Effector memory CD8-positive, alpha-beta T cell (primary cell): ENCODE results near the gene DBNL.

Source experiments
- ATAC-seq: fragments of 150-1000 bp; cut with Tn5 transposase; replicated peaks from 2 replicates; pipeline ENCODE4 v1.10.0; 2021; ENCODE audit warnings: mild to moderate bottlenecking, moderate library complexity
- DNase-seq, 3 experiments: peaks; one replicate each; pipeline ENCODE4 v3.0.0; 2021
- H3K27ac Mint-ChIP-seq, 2 donors: one replicate each; pipeline ENCODE4 v1.8.0; 2022; ENCODE audit warnings: mild to moderate bottlenecking in 2 of 2, mixed read lengths in 2 of 2, moderate library complexity in 2 of 2
- H3K27me3 Mint-ChIP-seq, 2 donors: one replicate each; pipeline ENCODE4 v1.8.0; 2022; ENCODE audit warnings: mixed read lengths in 2 of 2
- H3K36me3 Mint-ChIP-seq: one replicate; pipeline ENCODE4 v1.8.0; 2022; ENCODE audit warnings: mild to moderate bottlenecking, moderate library complexity, mixed read lengths; ENCODE audit not compliant: insufficient read depth
- H3K4me1 Mint-ChIP-seq, 2 donors: one replicate each; pipeline ENCODE4 v1.8.0; 2022; ENCODE audit warnings: low read depth in 2 of 2, mixed read lengths in 2 of 2
- H3K4me3 Mint-ChIP-seq, 2 donors: one replicate each; pipeline ENCODE4 v1.8.0; 2022; ENCODE audit warnings: mild to moderate bottlenecking in 2 of 2, mixed read lengths in 2 of 2, moderate library complexity in 2 of 2
- H3K9me3 Mint-ChIP-seq, 2 donors: one replicate each; pipeline ENCODE4 v1.8.0; 2022; ENCODE audit warnings: mixed read lengths in 2 of 2

DBNL gene

DNA sequence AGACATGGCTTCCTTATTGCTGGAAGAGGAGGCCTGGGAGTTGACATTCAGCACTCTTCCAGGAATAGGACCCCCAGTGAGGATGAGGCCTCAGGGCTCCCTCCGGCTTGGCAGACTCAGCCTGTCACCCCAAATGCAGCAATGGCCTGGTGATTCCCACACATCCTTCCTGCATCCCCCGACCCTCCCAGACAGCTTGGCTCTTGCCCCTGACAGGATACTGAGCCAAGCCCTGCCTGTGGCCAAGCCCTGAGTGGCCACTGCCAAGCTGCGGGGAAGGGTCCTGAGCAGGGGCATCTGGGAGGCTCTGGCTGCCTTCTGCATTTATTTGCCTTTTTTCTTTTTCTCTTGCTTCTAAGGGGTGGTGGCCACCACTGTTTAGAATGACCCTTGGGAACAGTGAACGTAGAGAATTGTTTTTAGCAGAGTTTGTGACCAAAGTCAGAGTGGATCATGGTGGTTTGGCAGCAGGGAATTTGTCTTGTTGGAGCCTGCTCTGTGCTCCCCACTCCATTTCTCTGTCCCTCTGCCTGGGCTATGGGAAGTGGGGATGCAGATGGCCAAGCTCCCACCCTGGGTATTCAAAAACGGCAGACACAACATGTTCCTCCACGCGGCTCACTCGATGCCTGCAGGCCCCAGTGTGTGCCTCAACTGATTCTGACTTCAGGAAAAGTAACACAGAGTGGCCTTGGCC is 16.6 kb downstream of the DBNL start:
- H3K4me1 Mint-ChIP-seq: peaks cover 16 to 22% of the 10 kb centered on the region in 2 donors
- no peaks in the 10 kb centered on the region for H3K9me3 Mint-ChIP-seq
- no peak for DNase-seq
- ATAC-seq: no peak
- no peaks in the 10 kb centered on the region for H3K27me3 Mint-ChIP-seq
- no peak overlapping the region for H3K4me3 Mint-ChIP-seq
- peaks cover 59% of the 10 kb centered on the region for H3K36me3 Mint-ChIP-seq
- H3K27ac Mint-ChIP-seq: no peak overlapping the region

DNA sequence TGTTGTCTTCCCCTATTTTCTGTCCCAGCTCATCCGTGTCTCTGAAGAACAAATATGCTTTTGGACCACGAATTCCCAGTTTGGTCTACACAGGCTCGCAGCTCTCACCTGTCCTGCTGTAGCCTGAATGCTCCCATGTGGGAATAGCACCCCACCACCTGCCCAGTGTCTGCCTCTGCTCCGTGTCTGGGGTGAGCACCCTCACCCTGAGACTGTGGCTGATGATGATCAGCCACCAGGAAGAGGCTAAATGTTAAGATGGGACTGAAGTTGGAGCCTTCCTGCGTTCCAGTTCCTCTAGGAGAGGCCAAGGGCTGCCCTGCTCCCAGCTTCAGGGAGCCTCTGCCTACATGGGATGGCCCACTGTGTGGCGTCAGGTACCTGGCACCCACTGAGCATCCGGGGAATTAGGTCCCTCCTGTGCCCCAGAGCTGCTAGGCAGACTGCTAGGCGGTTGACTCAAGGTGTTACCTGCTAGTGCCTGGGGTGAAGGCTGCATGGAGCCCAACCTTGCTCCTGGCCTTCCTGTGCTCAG is 17.2 kb downstream of the DBNL start:
- no peak overlapping the region for H3K27ac Mint-ChIP-seq
- peaks cover 14 to 24% of the 10 kb centered on the region in 2 donors for H3K4me1 Mint-ChIP-seq
- no peak for ATAC-seq
- DNase-seq: no peak
- H3K9me3 Mint-ChIP-seq: no peaks in the 10 kb centered on the region
- H3K36me3 Mint-ChIP-seq: peaks cover 53% of the 10 kb centered on the region
- H3K27me3 Mint-ChIP-seq: no peaks in the 10 kb centered on the region
- no peak overlapping the region for H3K4me3 Mint-ChIP-seq

DNA sequence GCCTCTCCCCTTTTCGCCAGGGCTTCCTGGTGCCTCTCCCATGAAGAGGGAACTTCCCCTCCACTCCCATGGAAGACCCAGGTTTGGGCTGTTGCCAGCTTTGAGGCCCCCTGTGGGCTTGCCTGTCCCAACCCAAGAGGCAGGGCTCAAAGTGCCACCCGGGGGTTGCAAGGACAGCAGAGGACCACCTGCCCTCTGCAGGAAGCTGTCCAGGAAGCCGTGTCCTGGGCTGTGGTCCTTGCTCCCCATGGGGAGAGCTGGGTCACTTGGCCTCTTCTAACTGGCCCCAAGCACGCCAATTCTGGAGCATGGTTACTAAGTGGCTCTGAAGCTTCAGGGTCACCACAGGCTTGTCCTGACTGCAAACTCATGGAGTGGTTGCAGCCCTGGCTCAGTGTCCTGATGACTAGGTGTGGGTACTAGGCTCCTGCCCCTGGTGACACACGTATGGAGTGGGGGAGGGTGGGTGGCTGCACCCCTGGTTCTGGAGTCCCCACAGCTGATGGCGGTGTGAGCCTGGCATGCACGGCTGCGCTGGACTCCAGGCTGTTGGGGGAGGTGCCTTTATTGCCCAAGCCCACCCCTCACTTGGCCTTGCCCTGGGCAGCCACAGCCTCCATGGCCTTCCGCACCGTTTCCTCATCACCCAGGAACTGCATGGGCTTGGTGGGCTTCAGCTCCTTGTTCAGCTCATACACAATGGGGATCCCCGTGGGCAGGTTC is 17.8 kb downstream of the DBNL start:
- ATAC-seq: no peak
- DNase-seq: no peak
- no peak overlapping the region for H3K27ac Mint-ChIP-seq
- no peak overlapping the region for H3K4me3 Mint-ChIP-seq
- no peaks in the 10 kb centered on the region for H3K9me3 Mint-ChIP-seq
- peaks cover 14 to 26% of the 10 kb centered on the region in 2 donors for H3K4me1 Mint-ChIP-seq
- H3K36me3 Mint-ChIP-seq: peaks cover 51% of the 10 kb centered on the region
- H3K27me3 Mint-ChIP-seq: no peaks in the 10 kb centered on the region

DNA sequence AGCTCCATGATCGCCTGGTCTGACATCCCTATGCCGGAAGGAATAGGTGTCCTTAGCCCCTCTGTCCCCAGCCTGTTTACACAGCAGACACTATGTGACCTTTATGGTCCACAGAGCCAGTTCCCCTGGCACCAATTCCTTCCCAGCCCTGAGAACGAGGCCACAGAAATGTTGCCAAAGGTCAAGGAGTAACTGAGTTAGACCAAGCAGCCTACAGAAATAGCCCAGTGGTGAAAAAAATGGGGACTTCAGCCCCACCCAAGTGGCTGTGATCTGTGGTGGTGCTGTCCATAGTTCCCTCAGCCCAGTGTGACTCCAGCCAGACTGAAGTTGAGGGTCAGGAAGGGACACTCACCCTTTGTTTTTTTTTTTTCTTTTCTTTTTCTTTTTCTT is 18.4 kb downstream of the DBNL start:
- peak overlapping the region in 1 of 2 donors; percentile 72 for H3K27ac Mint-ChIP-seq
- no peaks in the 10 kb centered on the region for H3K27me3 Mint-ChIP-seq
- H3K4me1 Mint-ChIP-seq: peaks cover 14 to 23% of the 10 kb centered on the region in 2 donors
- H3K9me3 Mint-ChIP-seq: no peaks in the 10 kb centered on the region
- peaks cover 46% of the 10 kb centered on the region for H3K36me3 Mint-ChIP-seq
- DNase-seq (no peak), ATAC-seq (no peak)
- no peak overlapping the region for H3K4me3 Mint-ChIP-seq

DNA sequence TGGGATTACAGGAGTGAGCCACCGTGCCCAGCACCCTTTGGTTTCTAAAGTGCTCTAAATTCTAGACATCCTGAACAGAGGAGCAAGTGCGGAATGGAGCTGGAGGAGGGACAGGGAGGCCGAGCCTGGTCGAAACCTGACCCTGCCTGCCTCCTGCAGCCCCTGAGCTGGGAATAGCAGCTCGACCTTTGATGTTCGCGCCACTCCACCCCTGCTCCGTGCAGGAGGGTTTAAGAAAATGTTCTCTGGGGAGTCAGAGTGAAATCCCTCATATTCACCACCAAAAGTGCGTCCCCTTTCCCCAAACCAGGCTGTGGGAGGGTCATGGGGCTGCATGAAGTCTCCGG is 19.0 kb downstream of the DBNL start:
- Mint-ChIP-seq H3K27me3 (no peaks in the 10 kb centered on the region), H3K4me1 (peaks cover 10 to 26% of the 10 kb centered on the region in 2 donors), H3K36me3 (peaks cover 42% of the 10 kb centered on the region), H3K27ac (peak overlapping the region in 1 of 2 donors; percentile 72), H3K9me3 (no peaks in the 10 kb centered on the region), H3K4me3 (no peak overlapping the region)
- DNase-seq: no peak
- ATAC-seq: no peak

DNA sequence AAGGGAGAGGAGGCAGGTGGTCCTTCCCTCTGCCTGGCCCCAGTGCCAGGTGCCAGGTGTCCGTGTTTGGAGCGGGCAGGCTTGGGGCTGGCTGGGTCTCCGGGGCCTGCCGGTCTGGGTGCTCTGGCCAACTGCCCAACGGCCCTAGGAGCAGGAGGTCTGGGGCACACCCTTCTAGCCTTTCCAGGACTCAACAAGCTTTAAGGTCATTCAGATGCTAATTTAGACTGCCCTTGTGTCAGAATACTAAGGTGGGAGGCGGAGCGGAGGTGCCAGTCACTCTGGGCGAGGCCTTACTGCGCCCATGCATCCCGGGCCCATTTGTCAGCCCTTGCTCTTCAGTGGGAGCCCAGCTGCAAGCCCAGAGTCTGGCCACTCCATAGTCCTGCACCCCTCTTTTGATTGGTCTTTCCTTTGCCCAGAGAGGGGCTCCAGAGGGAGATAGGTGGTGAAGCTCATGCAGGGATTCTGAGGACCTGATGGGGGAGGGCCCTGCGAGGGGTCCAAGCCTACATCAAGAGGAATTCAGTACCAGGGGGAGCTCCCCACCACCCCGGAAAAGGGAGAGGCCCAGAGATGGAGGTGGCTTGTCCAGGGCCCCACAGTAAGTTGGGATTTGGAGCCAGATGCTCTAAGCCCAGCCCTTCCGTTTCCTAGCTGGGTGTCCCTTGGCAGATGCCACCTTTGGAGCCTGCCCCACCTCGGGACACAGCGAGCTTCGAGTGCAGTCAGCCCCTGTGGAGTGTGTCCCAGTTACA is 19.6 kb downstream of the DBNL start:
- no peaks in the 10 kb centered on the region for H3K9me3 Mint-ChIP-seq
- H3K27me3 Mint-ChIP-seq: no peaks in the 10 kb centered on the region
- no peak for DNase-seq
- peak overlapping the region in 1 of 2 donors; percentile 72 for H3K27ac Mint-ChIP-seq
- peaks cover 7 to 24% of the 10 kb centered on the region in 2 donors for H3K4me1 Mint-ChIP-seq
- no peak overlapping the region for H3K4me3 Mint-ChIP-seq
- peaks cover 37% of the 10 kb centered on the region for H3K36me3 Mint-ChIP-seq
- ATAC-seq: no peak

DNA sequence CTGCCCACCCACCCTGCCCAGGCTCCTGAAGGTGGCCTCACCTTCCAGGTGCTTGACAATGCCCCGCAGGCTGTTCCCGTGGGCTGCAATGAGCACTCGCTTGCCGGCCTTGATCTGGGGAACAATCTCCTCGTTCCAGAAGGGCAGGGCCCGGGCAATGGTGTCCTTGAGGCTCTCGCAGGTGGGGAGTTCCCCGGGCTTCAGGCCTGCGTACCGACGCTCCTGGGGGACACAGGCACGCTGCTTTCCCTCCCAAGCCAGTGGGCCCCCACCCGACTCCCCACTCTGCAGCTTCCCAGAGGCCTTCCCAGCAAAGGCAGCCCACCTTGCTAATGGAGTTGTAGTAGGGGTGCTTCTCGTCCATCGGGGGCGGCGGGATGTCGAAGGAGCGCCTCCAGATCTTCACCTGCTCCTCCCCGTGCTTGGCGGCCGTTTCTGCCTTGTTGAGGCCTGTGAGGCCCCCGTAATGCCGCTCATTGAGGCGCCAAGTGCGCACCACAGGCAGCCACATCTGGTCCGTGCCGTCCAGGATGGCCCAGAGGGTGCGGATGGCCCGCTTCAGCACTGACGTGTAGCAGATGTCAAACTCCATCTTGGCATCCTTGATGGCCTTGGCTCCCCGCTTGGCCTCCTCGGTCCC is 20.4 kb downstream of the DBNL start:
- Mint-ChIP-seq H3K4me3 (no peak overlapping the region), H3K36me3 (peaks cover 31% of the 10 kb centered on the region), H3K27me3 (no peaks in the 10 kb centered on the region), H3K27ac (peak overlapping the region; percentile 52 to 63), H3K4me1 (peaks cover 7 to 24% of the 10 kb centered on the region in 2 donors), H3K9me3 (no peaks in the 10 kb centered on the region)
- peak; percentile 41 for ATAC-seq
- no peak for DNase-seq

DNA sequence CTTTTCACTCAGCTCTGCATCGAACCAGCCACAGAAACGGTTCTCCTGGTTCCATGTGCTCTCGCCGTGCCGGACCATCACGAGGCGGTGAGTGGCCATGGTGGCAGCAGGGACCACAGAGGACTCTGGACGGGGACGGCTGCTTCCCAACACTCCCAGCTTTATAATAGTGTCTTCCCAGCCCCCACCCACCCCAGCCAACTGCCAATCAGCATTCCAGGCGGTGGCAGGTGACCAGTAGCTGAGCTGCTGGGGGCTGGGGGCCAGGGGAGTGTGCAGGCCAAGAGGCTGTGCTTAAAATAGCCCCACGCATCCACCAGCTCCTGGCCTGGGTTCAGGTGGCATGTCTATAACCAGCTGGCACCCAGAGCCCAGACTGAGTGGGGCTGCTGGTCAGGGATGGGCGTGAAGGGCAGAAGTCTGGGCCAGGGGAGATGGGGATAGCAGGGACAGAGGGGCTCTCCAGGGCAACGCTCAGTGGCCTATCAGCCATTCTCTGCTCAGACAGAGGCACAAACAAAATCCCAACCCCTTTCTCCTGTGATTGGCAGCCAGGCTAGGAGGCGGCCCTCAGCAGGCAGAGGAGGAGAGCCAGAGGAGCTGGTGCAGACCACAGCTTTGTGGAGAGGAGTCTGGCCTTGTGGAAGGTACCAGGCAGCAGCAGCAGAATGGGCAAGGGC is 21.1 kb downstream of the DBNL start, which contains the start of gene PGAM2:
TSS of gene PGAM2 (minus strand) at position 137 of the 680 bp plus-strand sequence. CDS start at position 99, 38 bp downstream.
- Mint-ChIP-seq H3K27ac (peak within 1 kb of the TSS; percentile 52 to 72), H3K9me3 (no peaks in the 10 kb centered on the region), H3K36me3 (peaks cover 25% of the 10 kb centered on the region), H3K4me3 (no peak within 1 kb of the TSS), H3K27me3 (no peaks in the 10 kb centered on the region), H3K4me1 (peaks cover 7 to 24% of the 10 kb centered on the region in 2 donors)
- ATAC-seq (peak; percentile 67), DNase-seq (no peak)

DNA sequence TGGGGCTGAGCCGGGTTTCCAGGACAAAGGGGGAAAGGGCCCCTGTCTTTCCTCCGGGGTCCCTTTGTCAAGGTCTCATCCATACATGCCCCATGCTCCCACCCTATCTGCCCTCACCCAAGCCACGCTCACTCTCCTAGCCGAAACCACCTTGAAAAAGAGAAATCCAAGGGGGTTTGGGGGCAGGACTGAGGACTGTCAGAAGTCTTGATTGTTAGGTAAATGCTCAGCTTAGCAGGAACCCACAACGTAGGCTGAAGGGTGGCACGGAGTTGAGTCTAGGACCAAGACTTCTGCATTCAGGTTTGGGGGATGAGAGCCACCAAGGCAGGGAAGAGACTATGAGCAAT is 21.6 kb downstream of the DBNL start:
- ATAC-seq: peak; percentile 14
- H3K27me3 Mint-ChIP-seq: no peaks in the 10 kb centered on the region

DNA sequence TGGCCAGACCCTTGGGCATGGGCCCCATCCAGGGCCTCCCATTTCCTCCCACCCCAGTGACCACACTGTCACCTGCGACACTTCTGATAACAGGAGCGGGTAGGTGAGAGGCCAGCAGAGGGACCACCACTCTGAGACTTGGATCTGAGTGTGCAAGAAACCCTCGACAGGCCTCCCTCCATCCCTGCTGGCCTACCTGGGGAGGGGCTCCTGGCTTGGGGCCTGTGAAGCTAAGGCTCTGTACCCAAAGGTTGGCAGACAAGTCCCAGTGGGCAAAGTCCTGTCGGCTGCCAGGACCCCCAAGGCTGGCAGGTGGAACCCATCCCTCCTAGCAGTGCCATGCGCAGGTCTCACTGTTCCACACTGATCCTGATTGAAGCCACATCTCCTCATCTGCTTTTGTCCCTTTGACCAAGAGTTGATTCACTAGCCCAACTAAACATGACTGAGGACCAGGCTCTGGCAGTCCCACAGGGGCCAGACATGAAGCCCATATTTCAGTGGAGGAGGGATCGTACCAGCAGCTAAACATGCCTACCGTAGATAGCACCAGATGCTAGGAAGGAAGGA is 22.1 kb downstream of the DBNL start:
- Mint-ChIP-seq H3K9me3 (no peaks in the 10 kb centered on the region), H3K36me3 (peaks cover 25% of the 10 kb centered on the region), H3K27me3 (no peaks in the 10 kb centered on the region)

More for the DNA sequence above, 21.6 kb downstream of the DBNL start:
- Mint-ChIP-seq H3K4me1 (peaks cover 7 to 24% of the 10 kb centered on the region in 2 donors), H3K9me3 (no peaks in the 10 kb centered on the region), H3K36me3 (peaks cover 25% of the 10 kb centered on the region), H3K27ac (peak overlapping the region; percentile 52 to 63), H3K4me3 (no peak overlapping the region)
- no peak for DNase-seq

DNA sequence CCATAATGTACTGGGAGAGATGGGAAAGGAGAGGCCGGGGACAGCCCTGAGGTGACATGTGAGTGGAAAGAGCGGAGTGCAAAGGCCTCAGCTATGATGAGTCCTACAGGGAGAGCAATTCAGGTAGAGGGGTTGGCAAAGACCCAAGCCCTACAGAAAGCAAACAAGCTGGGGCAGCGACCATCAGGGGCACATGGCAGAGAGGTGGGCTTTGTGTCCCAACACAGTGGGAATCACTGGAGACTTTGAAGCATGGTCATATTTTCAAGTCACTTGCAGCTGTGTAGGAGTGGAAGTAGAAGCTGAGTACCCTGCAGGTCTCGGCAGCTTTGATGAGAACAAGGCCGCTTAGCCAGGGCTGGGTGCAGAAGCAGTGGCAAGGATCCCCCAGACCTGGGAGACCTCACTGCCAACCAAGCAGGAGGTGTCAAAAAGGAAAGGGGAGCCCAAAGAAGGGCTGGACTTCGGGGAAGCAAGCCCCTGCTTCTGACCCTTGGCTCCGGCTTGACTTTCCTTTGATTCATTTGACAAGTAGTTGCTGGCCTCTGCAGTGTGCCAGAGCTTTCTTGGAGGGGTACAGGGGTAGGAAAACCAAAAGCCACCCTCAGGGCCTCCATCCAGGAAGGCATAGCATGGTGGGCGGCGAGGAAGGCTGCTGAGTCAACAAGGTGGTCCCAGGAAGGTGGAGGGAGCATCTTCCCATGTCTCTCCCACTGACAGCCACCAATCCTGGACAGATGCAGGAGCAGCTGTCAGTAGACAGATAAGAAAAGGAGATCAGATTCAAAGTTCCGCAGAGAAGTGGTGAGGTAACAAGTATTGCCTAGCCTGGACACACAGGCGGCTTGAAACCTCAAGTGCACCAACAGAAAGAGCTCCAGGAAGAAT is 22.8 kb downstream of the DBNL start:
- H3K9me3 Mint-ChIP-seq: no peaks in the 10 kb centered on the region
- DNase-seq (no peak), ATAC-seq (no peak)
- H3K4me3 Mint-ChIP-seq: no peak overlapping the region
- peaks cover 14 to 27% of the 10 kb centered on the region in 2 donors for H3K4me1 Mint-ChIP-seq
- peak overlapping the region in 1 of 2 donors; percentile 7 for H3K27ac Mint-ChIP-seq
- peaks cover 21% of the 10 kb centered on the region for H3K36me3 Mint-ChIP-seq
- H3K27me3 Mint-ChIP-seq: no peaks in the 10 kb centered on the region

More for the DNA sequence above, 22.1 kb downstream of the DBNL start:
- ATAC-seq (no peak), DNase-seq (no peak)
- H3K27ac Mint-ChIP-seq: peak overlapping the region; percentile 7 to 63
- peaks cover 7 to 22% of the 10 kb centered on the region in 2 donors for H3K4me1 Mint-ChIP-seq
- H3K4me3 Mint-ChIP-seq: no peak overlapping the region

DNA sequence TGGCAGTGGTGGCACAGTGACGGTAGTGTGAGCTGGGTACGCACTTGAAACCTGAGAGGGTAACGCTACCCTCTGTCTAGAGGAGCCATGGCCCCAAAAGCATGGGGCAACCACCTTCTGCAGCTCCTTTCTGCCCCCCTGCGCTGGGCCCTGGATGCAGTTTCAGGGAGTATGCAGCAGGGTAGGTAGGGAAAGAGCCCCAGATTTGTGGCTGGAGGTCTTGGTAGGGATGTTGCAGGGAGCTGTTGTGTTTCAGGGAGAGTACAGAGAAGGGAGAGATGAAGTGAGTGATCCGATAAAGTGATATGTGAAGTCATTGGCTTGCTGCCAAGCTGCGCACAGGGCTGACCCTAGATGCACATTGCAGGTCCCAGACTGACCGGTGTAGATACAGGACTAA is 23.6 kb downstream of the DBNL start:
- Mint-ChIP-seq H3K4me3 (no peak overlapping the region), H3K9me3 (no peaks in the 10 kb centered on the region), H3K27me3 (no peaks in the 10 kb centered on the region), H3K4me1 (peaks cover 14 to 34% of the 10 kb centered on the region in 2 donors), H3K36me3 (peaks cover 24% of the 10 kb centered on the region), H3K27ac (peak overlapping the region in 1 of 2 donors; percentile 55)
- DNase-seq (no peak), ATAC-seq (no peak)
